IPS DF 6.9 (cell line): ENCODE results near the gene PNPLA5.
"Not testable (repeated sequence)": the region's sequence is repeated elsewhere in the genome, so short reads cannot be mapped to it uniquely, and the experiment has no call there.

Experiments
- DNase-seq: peaks from one replicate; pipeline ENCODE4 v3.0.0-alpha.2; 2013; ENCODE audit warnings: low read depth, low spot score
- H3K27ac ChIP-seq: one replicate; pipeline ENCODE4 v1.5.1; 2013; ENCODE audit warnings: low read length, control low read depth
- H3K27me3 ChIP-seq: 2 replicates; pipeline ENCODE4 v1.6.1; 2013; ENCODE audit warnings: mild to moderate bottlenecking, low read length; ENCODE audit not compliant: control insufficient read depth, insufficient read depth
- H3K36me3 ChIP-seq: 2 replicates; pipeline ENCODE4 v1.6.1; 2013; ENCODE audit warnings: low read length; ENCODE audit not compliant: control insufficient read depth, insufficient read depth
- H3K4me1 ChIP-seq: 2 replicates; pipeline ENCODE4 v1.6.1; 2013; ENCODE audit warnings: low read length; ENCODE audit not compliant: control insufficient read depth, insufficient read depth
- H3K4me3 ChIP-seq: 2 replicates; pipeline ENCODE4 v1.5.1; 2013; ENCODE audit warnings: mild to moderate bottlenecking, low read length
- H3K9me3 ChIP-seq: 2 replicates; pipeline ENCODE4 v1.6.1; 2013; ENCODE audit warnings: low read length, inconsistent platforms; ENCODE audit not compliant: control insufficient read depth, insufficient read depth
- WGBS: extraction: QIAGEN DNeasy Blood & Tissue Kit; methylation state at CpG from one replicate; pipeline ENCODE4 v1.1.7; 2013; ENCODE audit warnings: mixed read lengths, missing lambda C conversion rate; ENCODE audit not compliant: insufficient read length, insufficient coverage; 5-methylcytosine and 5-hydroxymethylcytosine counted together

Gene PNPLA5

GRCh38 chr22:43881091-43882061, 10.4 kb downstream of the PNPLA5 start:
- WGBS: no CpG with 5 or more reads among the region's 19 CpGs
- no peak overlapping the region for H3K27ac ChIP-seq

DNA sequence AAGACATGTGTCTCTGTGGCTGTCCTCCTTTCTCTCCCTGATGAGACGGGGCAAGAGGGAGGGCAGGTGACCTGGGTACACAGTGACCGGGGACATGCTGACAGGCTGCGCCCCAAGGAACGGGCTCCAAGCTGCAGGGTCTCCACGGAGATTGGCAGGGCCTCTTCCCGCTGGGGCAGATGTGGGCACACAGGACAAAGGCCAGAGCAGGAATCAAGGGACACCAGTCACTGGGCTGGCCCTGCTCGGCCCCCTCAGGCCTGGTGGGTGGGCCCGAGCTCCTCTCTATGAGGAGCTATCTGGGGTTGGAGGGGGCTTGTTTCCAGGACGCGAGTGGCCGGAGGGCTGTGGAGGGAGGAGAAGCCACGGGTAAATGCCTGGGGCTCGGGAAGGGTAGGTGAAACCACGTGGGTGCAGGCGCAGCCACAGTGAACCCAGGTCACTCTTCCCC, 11.2 kb downstream of the PNPLA5 start:
- WGBS: no CpG with 5 or more reads among the region's 15 CpGs
- H3K4me3 ChIP-seq: no peak overlapping the region
- H3K27ac ChIP-seq: no peak overlapping the region
- no peaks in the 10 kb centered on the region for H3K27me3 ChIP-seq
- no peaks in the 10 kb centered on the region for H3K4me1 ChIP-seq
- H3K36me3 ChIP-seq: no peaks in the 10 kb centered on the region; the same call in none of the 2 replicates
- no peaks in the 10 kb centered on the region for H3K9me3 ChIP-seq
- no peak for DNase-seq

More at GRCh38 chr22:43881091-43882061, 10.4 kb downstream of the PNPLA5 start:
- Histone ChIP-seq H3K4me1 (no peaks in the 10 kb centered on the region), H3K4me3 (no peak overlapping the region), H3K9me3 (no peaks in the 10 kb centered on the region), H3K36me3 (no peaks in the 10 kb centered on the region; the same call in none of the 2 replicates), H3K27me3 (no peaks in the 10 kb centered on the region)
- no peak for DNase-seq

DNA sequence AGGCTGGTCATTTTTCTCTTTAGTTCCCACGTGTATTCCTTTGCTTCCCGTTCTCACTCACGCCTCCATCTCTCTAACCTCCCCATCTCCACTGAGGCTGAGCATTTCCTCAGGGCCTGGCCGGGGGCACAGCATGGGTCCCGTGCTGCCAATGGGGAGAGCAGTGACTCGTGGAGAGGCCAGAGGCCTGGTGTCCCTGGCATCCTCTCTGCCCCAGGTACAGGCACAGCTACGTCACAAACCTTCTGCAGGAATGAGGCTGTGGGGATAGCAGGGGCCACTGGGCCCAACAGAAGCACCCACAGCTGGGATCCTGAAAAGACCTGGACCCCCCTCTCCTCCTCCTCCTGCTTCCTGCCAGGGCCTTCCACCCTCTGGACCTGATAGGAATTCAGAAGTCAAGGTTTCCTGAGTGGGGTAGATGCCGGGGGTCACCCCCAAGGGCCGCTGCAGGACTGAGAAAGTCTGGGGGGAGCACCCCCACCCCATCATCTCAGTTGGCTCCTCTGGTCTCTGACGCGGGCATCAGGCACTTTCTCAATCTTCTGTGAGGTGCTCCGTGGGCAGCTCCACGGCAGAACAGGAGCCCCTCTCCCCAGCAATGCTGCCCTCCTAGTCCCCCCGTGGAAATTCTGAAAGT, 11.8 kb downstream of the PNPLA5 start:
- no peak for DNase-seq
- WGBS: no CpG with 5 or more reads among the region's 14 CpGs
- H3K27ac ChIP-seq: no peak overlapping the region
- no peaks in the 10 kb centered on the region; the same call in none of the 2 replicates for H3K36me3 ChIP-seq
- no peaks in the 10 kb centered on the region for H3K4me1 ChIP-seq
- no peak overlapping the region for H3K4me3 ChIP-seq
- no peaks in the 10 kb centered on the region for H3K9me3 ChIP-seq
- no peaks in the 10 kb centered on the region for H3K27me3 ChIP-seq

DNA sequence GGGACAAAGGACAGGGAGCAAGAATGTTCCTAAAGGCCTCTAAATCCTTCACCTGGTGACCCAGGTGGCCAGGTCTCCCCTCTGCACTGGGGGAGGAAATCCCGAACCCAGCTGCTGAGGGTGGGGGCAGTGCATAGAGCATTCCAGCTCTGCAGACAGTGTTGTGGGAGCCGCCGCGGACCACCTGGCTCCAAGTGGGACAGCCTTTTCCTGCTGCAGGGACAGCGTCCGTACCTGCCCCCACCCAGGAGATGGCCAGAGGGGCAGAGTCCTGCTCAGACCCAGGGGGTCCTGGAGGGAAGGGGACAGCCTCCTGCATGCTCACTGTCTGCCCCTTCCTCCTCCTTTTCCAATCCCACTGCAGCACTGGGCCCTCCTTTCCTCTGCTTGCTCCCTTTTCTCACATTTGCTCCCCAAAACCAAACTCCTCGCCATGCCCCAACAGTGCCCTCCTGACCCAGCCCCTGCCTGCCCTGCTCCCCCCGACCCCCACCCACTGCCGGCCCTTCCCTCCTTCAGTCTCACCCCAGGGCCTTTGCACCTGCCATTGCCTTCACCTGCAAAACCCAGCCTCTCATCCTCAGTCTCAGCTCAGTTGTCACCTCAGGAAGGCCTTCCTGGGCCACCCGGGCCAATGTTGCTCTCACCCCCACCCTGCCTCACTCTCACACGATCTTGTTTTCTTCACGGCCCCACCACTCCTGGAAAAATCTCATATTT, 12.8 kb downstream of the PNPLA5 start:
- no peak overlapping the region for H3K4me3 ChIP-seq
- no peak for DNase-seq
- H3K27ac ChIP-seq: no peak overlapping the region
- H3K27me3 ChIP-seq: no peaks in the 10 kb centered on the region
- no peaks in the 10 kb centered on the region; the same call in none of the 2 replicates for H3K36me3 ChIP-seq
- no peaks in the 10 kb centered on the region for H3K4me1 ChIP-seq
- no peaks in the 10 kb centered on the region for H3K9me3 ChIP-seq
- WGBS: no CpG with 5 or more reads among the region's 12 CpGs

DNA sequence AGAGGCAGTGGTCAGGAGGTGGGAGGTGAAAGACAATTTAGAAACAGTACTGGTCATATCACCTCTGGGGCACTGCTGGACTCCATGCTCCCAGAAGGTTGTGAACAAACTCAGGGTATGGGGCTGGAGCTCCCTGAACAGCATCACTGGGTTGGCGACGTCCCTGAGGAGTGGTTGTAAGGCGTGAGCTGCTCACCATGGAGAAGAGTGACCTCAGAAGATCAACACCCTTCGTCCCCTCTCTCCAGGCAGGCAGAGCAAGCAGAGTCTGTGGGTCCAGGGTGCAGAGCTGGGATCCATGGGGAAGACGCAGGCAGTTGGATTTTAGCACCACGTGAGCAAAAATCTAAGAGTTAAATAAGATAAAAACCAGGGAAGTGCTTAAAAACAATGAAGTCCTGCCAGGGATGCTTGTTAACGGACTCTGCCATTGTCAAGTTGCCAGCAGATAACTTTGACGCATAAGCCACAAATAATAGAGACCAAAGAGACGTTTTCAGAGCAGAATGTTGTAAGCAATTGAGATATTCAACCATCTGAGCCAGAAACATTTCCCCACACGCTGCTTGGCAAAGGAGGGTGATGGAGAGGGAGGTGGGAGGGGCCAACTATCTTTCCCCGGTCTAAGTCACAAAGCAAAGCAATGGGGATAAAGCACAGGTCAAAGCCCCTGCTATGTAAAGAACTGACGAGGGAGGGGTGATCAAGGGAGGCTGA, 13.6 kb downstream of the PNPLA5 start:
- no peaks in the 10 kb centered on the region for H3K27me3 ChIP-seq
- WGBS: no CpG with 5 or more reads among the region's 12 CpGs
- no peak for DNase-seq
- H3K36me3 ChIP-seq: no peaks in the 10 kb centered on the region; the same call in none of the 2 replicates
- H3K9me3 ChIP-seq: no peaks in the 10 kb centered on the region
- H3K4me1 ChIP-seq: no peaks in the 10 kb centered on the region
- no peak overlapping the region for H3K27ac ChIP-seq
- H3K4me3 ChIP-seq: no peak overlapping the region

DNA sequence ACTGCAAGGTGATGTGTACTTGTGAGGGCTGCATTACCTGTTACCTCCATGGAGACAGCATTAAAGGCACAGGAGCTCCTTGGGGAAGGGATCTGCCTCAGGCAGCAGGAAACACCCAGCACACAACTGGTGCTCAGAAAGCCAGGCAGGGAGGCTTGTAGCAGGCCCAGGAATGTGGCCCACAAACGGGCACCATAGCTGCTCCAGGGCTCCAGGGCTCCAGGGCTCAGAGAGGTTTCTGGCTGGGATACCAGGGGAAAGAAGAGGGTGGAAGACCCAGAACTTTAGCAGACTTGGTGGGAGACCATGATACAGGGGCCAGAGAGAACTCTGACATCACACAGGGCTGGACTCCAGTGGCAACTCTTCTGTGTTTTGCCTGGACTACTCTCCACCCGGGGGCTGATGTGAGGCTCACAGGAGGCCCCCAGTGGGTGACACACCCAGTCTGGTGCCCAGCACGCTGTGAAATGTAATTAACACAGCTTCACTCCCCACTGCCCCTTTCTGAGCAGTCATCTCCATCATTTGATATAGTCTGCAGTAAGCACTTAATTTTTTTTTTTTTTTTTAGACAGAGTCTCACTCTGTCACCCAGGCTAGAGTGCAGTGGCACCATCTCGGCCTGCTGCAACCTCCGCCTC, 14.8 kb downstream of the PNPLA5 start:
- Histone ChIP-seq H3K9me3 (no peaks in the 10 kb centered on the region), H3K4me3 (no peak overlapping the region), H3K36me3 (no peaks in the 10 kb centered on the region; the same call in none of the 2 replicates), H3K27ac (no peak overlapping the region), H3K4me1 (no peaks in the 10 kb centered on the region), H3K27me3 (no peaks in the 10 kb centered on the region)
- DNase-seq: no peak
- WGBS: no CpG with 5 or more reads among the region's 5 CpGs

DNA sequence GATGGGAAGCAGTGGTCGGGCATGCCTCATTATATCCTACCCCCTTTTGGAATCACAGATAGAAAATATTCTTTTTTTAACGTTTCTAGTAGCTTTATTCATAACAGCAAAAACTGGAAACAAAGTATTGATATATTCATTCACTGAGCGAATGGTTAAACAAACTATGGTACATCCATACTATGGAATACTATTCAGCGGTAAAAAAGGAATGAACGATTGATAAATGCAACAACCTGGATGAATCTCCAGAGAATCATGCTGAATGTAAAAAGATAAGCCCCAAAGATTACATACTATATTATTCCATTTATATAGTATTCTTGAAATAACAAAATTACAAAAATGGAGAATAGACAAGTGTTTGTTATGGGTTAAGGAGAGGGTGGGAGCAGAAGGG, 22.0 kb downstream of the PNPLA5 start:
- Histone ChIP-seq H3K9me3 (no peaks in the 10 kb centered on the region), H3K4me1 (peaks cover 2% of the 10 kb centered on the region; the same call in 1 of the 2 replicates), H3K36me3 (no peaks in the 10 kb centered on the region), H3K4me3 (no peak overlapping the region), H3K27me3 (no peaks in the 10 kb centered on the region), H3K27ac (no peak overlapping the region)
- no peak for DNase-seq
- WGBS: no CpG with 5 or more reads among the region's 5 CpGs

GRCh38 chr22:43869001-43869400, 22.8 kb downstream of the PNPLA5 start:
- not testable (repeated sequence) for H3K9me3 ChIP-seq, H3K36me3 ChIP-seq, H3K4me1 ChIP-seq, H3K27me3 ChIP-seq, H3K4me3 ChIP-seq, DNase-seq, H3K27ac ChIP-seq
- WGBS: no CpG with 5 or more reads among the region's 4 CpGs

DNA sequence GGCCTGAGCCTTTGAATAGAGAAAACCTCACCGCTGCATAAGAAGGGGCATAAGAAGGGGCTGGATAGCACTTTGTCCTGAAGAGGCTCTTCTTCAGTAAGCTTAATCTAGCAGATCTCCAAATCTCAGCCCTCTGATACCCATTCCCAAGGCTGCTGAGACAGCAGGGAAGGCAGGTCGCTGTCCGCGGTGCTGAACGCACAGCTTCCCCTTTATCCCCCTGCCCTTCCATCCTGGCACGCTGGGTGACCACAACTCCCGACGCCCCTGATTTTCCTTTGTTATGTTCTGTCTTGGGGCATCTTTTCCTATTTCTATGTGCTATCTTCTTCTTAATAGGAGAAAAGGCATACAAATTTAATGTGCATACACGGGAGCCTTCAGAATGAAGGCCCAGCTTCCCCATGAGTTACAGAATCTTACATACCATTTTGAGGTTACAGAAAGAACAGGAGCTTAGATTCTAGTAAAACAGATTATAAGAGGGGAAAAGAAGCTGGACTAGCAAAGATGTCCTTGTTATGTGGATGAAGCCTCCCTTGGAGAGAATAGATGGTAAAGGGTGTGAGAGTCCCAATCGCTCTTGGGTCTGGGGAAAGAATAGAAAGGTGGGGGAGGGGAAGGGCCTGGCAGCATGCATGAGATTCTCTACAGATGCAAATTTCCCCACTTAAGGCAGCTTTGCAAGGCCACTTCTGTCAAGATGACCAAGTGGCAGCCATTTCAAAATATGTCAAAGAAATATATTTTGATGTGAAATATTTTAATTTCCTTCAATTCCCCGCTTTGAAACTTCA, 23.8 kb downstream of the PNPLA5 start:
- no CpG with 5 or more reads among the region's 11 CpGs for WGBS

More for the DNA sequence above, 23.8 kb downstream of the PNPLA5 start:
- H3K36me3 ChIP-seq: no peaks in the 10 kb centered on the region
- no peak overlapping the region for H3K4me3 ChIP-seq
- peaks cover 2% of the 10 kb centered on the region; the same call in 1 of the 2 replicates for H3K4me1 ChIP-seq
- peak; percentile 84 for DNase-seq
- no peaks in the 10 kb centered on the region for H3K9me3 ChIP-seq
- no peak overlapping the region for H3K27ac ChIP-seq
- no peaks in the 10 kb centered on the region for H3K27me3 ChIP-seq
